ENCODE results near the gene ZNF280D. TPM values are rescaled to one million over a fixed set of nuclear protein-coding genes. Genes with fewer than 3 reads are reported as not detected.

Gene ZNF280D
- total and polyA plus RNA-seq, 2 of the 4 experiments (the other 2 are of a cell fraction), result 8.3 to 21.0 TPM

DNA sequence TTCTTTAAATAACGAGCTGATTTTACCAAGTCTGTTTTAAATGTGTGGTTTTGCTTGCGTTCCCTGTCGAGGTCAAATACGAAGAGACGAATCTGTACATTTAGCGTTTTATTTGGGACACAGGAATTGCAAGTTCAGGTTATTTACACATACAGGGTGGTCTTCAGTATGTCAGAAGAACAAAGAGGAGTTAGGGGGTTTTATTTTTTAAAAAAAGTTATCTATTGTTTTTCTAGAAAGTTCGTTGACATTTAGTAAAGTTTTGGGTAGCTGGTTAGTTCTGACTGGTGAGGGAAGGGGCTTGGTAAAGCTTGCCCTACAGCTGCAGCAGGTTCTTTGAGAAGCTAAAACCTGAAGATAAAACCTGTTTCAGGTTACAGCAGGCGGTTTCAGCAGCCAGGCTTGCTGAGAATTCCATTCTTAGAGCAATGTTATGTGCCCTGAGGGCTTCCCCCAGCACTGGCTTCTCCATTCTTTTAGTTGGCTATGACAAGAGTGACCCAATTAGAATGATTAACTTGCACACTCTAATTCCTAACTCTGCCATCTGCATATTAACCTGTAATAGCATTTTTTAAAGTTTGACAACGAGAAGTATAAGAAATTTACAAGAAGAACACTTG, 815 bp upstream of the ZNF280D start (continued):
- TF ChIP-seq CTCF (conservative IDR thresholded peaks at IDR 0.05; ENCODE audit: low read depth, low read length), result no peak

GRCh38 chr15:56732886-56733135, 498 bp downstream of the ZNF280D start:
- Histone ChIP-seq H3K4ac (ENCODE audit: low read depth, low read length) (peak overlapping the region; percentile 96), H2AFZ (replicated peaks; ENCODE audit: low read length, poor library complexity) (peak overlapping the region; percentile 97), H4K8ac (ENCODE audit: low read depth in 2 of 2, low read length in 2 of 2) (peak overlapping the region; percentile 97 to 99), H3K9me1 (ENCODE audit: insufficient read depth, low read length) (no peaks in the 10 kb centered on the region; the same call in 1 of the 2 replicates), H3K56ac (ENCODE audit: extremely low read depth, insufficient read depth, low read length) (peak overlapping the region; percentile 97), H2BK15ac (ENCODE audit: low read depth, low read length) (peak overlapping the region; percentile 82; the same call in 2 of the 3 replicates), H2AK9ac (replicated peaks; ENCODE audit: low read depth, low read length, poor library complexity) (peak overlapping the region; percentile 98), H4K5ac (ENCODE audit: low read depth, low read length) (peak overlapping the region; percentile 98), H2BK120ac (ENCODE audit: low read depth, low read length) (peak overlapping the region; percentile 76), H2BK20ac (ENCODE audit: low read depth, low read length) (peak overlapping the region; percentile 65; the same call in 1 of the 2 replicates), H4K91ac (ENCODE audit: insufficient read depth, low read depth, low read length) (peak overlapping the region; percentile 96), H3K4me2 (ENCODE audit: low read depth, low read length) (peak overlapping the region; percentile 94), H3K27ac (ENCODE audit: insufficient read depth, low read length) (peak overlapping the region; percentile 94), H3K14ac (replicated peaks; ENCODE audit: low read depth, low read length) (peak overlapping the region; percentile 97), H3K9me3 (ENCODE audit: control insufficient read depth, insufficient read depth, low read length) (no peaks in the 10 kb centered on the region), H3K27me3 (ENCODE audit: control insufficient read depth, insufficient read depth, low read length) (no peaks in the 10 kb centered on the region), H2AK5ac (ENCODE audit: low read depth, low read length) (peak overlapping the region; percentile 97), H3K9ac (ENCODE audit: low read depth, low read length) (peak overlapping the region; percentile 94), H3K18ac (ENCODE audit: low read depth, low read length) (peak overlapping the region; percentile 96), H3K23ac (ENCODE audit: low read depth, low read length) (peak overlapping the region; percentile 99), H4K20me1 (ENCODE audit: insufficient read depth, low read length) (peaks cover 3% of the 10 kb centered on the region; the same call in 1 of the 2 replicates), H3K79me1 (ENCODE audit: low read depth in 1 of 2, low read length in 2 of 2) (peaks cover 18 to 43% of the 10 kb centered on the region in 2 experiments), H3K4me3 (ENCODE audit: insufficient read depth, low read depth, low read length) (peak overlapping the region; percentile 87), H2BK5ac (ENCODE audit: low read depth, low read length, poor library complexity, severe bottlenecking) (peak overlapping the region; percentile 97), H3K4me1 (ENCODE audit: control insufficient read depth, insufficient read depth, low read length) (peaks cover 4% of the 10 kb centered on the region), H3K36me3 (ENCODE audit: control insufficient read depth, insufficient read depth, low read length) (peaks cover 2% of the 10 kb centered on the region; the same call in 1 of the 2 replicates)
- BruUV-seq (replicated peaks), result no TSS peak
- ChIA-PET POLR2A (ENCODE audit: unreplicated experiment) (interaction anchor here (0.6 to 1.3 kb wide), 2 partner anchors 13 to 200 kb away, joined by 4 to 5 read pairs; no protein-coding TSS in a partner anchor), CTCF (interaction anchor here (0.6 kb wide), 1 partner anchor 481 kb away, joined by 3 read pairs; no protein-coding TSS in a partner anchor)
- in situ Hi-C loops (cut with MboI; ENCODE audit: low sequenced_read_pairs), result no loop called here
- TF ChIP-seq USF2 (IDR thresholded peaks at IDR 0.05; ENCODE audit: low read depth, low read length) (no peak), RAD21 (IDR thresholded peaks at IDR 0.05; ENCODE audit: low read length) (no peak), NFE2L2 (IDR thresholded peaks at IDR 0.05; ENCODE audit: low read depth, low read length) (no peak), MAFK (IDR thresholded peaks at IDR 0.05; ENCODE audit: low read depth, low read length) (no peak), MXI1 (IDR thresholded peaks at IDR 0.05; ENCODE audit: borderline replicate concordance, low read depth, low read length) (no peak), CTCF (conservative IDR thresholded peaks at IDR 0.05; ENCODE audit: low read depth, low read length) (no peak)
- DNase-seq (no peak), ATAC-seq (ENCODE audit: low read depth) (no peak)
- intact Hi-C loops (cut with micrococcal nuclease), result loop anchor here (2.0 to 5.0 kb wide), 3 partner anchors 184 to 484 kb away; partner anchors contain the start of gene TCF12
- 0% methylated on average over 4 of the region's 8 CpGs; no CpG with 5 or more reads in 1 of the 2 experiments for WGBS, 2 experiments (ENCODE audit: extremely low coverage in 2 of 2, insufficient read length in 1 of 2)
- dilution Hi-C loops (cut with HindIII; ENCODE audit: low sequenced_read_pairs, unreplicated experiment), result no loop called here
